GM10266 (cell line): ENCODE data around the gene ERF.
"Not testable (repeated sequence)": the region's sequence is repeated elsewhere in the genome, so short reads cannot be mapped to it uniquely, and the experiment has no call there.

Source experiments
- DNase-seq: peaks from one replicate; pipeline ENCODE4 v3.0.0; 2012; ENCODE audit errors: extremely low spot score
- CTCF ChIP-seq: IDR thresholded peaks from 2 replicates; pipeline ENCODE4 v1.5.1; 2012; ENCODE audit warnings: mild to moderate bottlenecking, low read depth; ENCODE audit not compliant: control insufficient read depth, insufficient read depth; ENCODE audit errors: missing control alignments

The ERF gene

GRCh38 chr19:42261763-42262162 lies 6.8 kb upstream of the ERF start:
- no peak for TF ChIP-seq CTCF
- DNase-seq = no peak

GRCh38 chr19:42257842-42258241 lies 2.9 kb upstream of the ERF start:
- DNase-seq = not testable (repeated sequence)

GRCh38 chr19:42255766-42256745 lies 1.1 kb upstream of the ERF start:
- no peak for DNase-seq
- TF ChIP-seq CTCF = no peak

GRCh38 chr19:42254089-42254849 lies 659 bp downstream of the ERF start:
- DNase-seq = peak; percentile 73
- no peak for TF ChIP-seq CTCF

- no peak for TF ChIP-seq CTCF
- DNase-seq = peak; percentile 77
Measured at GRCh38 chr19:42253245-42254088, 1.5 kb downstream of the ERF start.

- TF ChIP-seq CTCF = no peak
- DNase-seq = no peak
Measured at GRCh38 chr19:42252365-42253244, 2.3 kb downstream of the ERF start.
